ENCODE data around the gene PLXDC2.

DNA sequence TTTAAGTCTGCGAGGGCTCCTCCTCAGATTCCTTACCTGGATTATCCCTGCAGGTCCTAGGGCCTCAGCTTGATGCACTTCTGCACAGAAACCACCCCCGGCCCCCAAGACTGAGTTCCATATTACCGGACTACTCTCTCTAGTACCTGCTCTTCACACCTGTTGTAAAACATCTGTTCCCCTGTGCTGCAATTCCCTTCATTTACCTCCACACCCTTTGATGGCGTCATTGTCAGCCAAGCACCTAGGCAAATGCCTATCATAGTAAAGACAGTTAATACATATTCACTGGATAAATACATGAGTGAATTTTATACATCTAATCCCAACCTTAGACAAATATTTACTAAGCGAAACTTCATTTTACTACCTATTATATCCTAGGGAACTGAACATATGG, 275.5 kb downstream of the PLXDC2 start:
- TF ChIP-seq ZNF19 (tag by site-specific recombination; IDR thresholded peaks at IDR 0.05; ENCODE audit: low read depth): no peak
- no peak for TF ChIP-seq ZNF571 (tag by site-specific recombination; IDR thresholded peaks at IDR 0.05)
- no peak for TF ChIP-seq REST (tag by site-specific recombination; IDR thresholded peaks at IDR 0.05)
- TF ChIP-seq MZF1 (tag by site-specific recombination; IDR thresholded peaks at IDR 0.05; ENCODE audit: borderline replicate concordance): no peak
- TF ChIP-seq, protein P1, sequence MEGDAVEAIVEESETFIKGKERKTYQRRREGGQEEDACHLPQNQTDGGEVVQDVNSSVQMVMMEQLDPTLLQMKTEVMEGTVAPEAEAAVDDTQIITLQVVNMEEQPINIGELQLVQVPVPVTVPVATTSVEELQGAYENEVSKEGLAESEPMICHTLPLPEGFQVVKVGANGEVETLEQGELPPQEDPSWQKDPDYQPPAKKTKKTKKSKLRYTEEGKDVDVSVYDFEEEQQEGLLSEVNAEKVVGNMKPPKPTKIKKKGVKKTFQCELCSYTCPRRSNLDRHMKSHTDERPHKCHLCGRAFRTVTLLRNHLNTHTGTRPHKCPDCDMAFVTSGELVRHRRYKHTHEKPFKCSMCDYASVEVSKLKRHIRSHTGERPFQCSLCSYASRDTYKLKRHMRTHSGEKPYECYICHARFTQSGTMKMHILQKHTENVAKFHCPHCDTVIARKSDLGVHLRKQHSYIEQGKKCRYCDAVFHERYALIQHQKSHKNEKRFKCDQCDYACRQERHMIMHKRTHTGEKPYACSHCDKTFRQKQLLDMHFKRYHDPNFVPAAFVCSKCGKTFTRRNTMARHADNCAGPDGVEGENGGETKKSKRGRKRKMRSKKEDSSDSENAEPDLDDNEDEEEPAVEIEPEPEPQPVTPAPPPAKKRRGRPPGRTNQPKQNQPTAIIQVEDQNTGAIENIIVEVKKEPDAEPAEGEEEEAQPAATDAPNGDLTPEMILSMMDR (tag by site-specific recombination; IDR thresholded peaks at IDR 0.05): no peak
- TF ChIP-seq ZNF449 (tag by site-specific recombination; IDR thresholded peaks at IDR 0.05): no peak
